Activated CD4-positive, alpha-beta T cell treated with anti-CD3 and anti-CD28 coated beads, Interleukin-2, amount 50 U/mL, for 48 hours (primary cell): ENCODE data around the gene RAPGEF5.

Source experiments
- DNase-seq, 2 experiments: peaks; one replicate each; pipeline ENCODE4 v3.0.0-alpha.2; 2020

The RAPGEF5 gene

GRCh38 chr7:22182149-22182548 lies 174.8 kb downstream of the RAPGEF5 start:
- no peak for DNase-seq

GRCh38 chr7:22181663-22182062 lies 175.3 kb downstream of the RAPGEF5 start:
- DNase-seq = no peak

GRCh38 chr7:22179442-22179879 lies 177.5 kb downstream of the RAPGEF5 start:
- DNase-seq = no peak

- DNase-seq = no peak
These were observed 178.2 kb downstream of the RAPGEF5 start for GRCh38 chr7:22178735-22179134.

GRCh38 chr7:22176791-22177412 lies 180.1 kb downstream of the RAPGEF5 start:
- DNase-seq = no peak

GRCh38 chr7:22174574-22174953 lies 182.4 kb downstream of the RAPGEF5 start:
- DNase-seq = no peak

- peak in 1 of 2 experiments; percentile 12 for DNase-seq
These were observed 183.0 kb downstream of the RAPGEF5 start for GRCh38 chr7:22173685-22174573.

- no peak for DNase-seq
These were observed 188.8 kb downstream of the RAPGEF5 start for GRCh38 chr7:22168129-22168634.

GRCh38 chr7:22167482-22167881 lies 189.5 kb downstream of the RAPGEF5 start:
- no peak for DNase-seq

- DNase-seq = no peak
These were observed 190.0 kb downstream of the RAPGEF5 start for GRCh38 chr7:22166928-22167327.

- DNase-seq = no peak
These were observed 197.6 kb downstream of the RAPGEF5 start for GRCh38 chr7:22159341-22159740.

GRCh38 chr7:22157552-22157951 lies 199.4 kb downstream of the RAPGEF5 start:
- DNase-seq = no peak

GRCh38 chr7:22156205-22156604 lies 200.7 kb downstream of the RAPGEF5 start:
- no peak for DNase-seq

- no peak for DNase-seq
These were observed 202.8 kb downstream of the RAPGEF5 start for GRCh38 chr7:22154143-22154529.

GRCh38 chr7:22153432-22154142 lies 203.4 kb downstream of the RAPGEF5 start:
- no peak for DNase-seq

GRCh38 chr7:22152690-22153089 lies 204.3 kb downstream of the RAPGEF5 start:
- no peak for DNase-seq

GRCh38 chr7:22151901-22152300 lies 205.1 kb downstream of the RAPGEF5 start:
- no peak for DNase-seq

- DNase-seq = no peak
These were observed 206.7 kb downstream of the RAPGEF5 start for GRCh38 chr7:22150221-22150620.

GRCh38 chr7:22147868-22148267 lies 209.1 kb downstream of the RAPGEF5 start:
- DNase-seq = no peak

- DNase-seq = peak; percentile 23 to 37
These were observed 209.9 kb downstream of the RAPGEF5 start for GRCh38 chr7:22146961-22147512.

- no peak for DNase-seq
These were observed 212.0 kb downstream of the RAPGEF5 start for GRCh38 chr7:22144950-22145349.

GRCh38 chr7:22143491-22143890 lies 213.5 kb downstream of the RAPGEF5 start:
- DNase-seq = no peak

- no peak for DNase-seq
These were observed 214.4 kb downstream of the RAPGEF5 start for GRCh38 chr7:22142572-22142971.
